H9 (cell line): ENCODE measurements around the gene STK32C. TPM values are rescaled to one million over a fixed set of nuclear protein-coding genes. Genes with fewer than 3 reads are reported as not detected.

Source experiments
- DNase-seq: peaks from one replicate; pipeline ENCODE4 v3.0.0-alpha.2; 2017
- H2AFZ ChIP-seq: one replicate; pipeline ENCODE4 v1.6.1; 2013; ENCODE audit warnings: mild to moderate bottlenecking, low read length, control low read depth, moderate library complexity
- H2AK5ac ChIP-seq: 2 replicates; pipeline ENCODE4 v1.6.1; 2013; ENCODE audit warnings: low read length, control low read depth, mixed read lengths; ENCODE audit not compliant: insufficient read length
- H2BK120ac ChIP-seq: one replicate; pipeline ENCODE4 v1.6.1; 2013; ENCODE audit warnings: low read depth, mild to moderate bottlenecking, low read length, control low read depth, inconsistent platforms; ENCODE audit not compliant: poor library complexity, severe bottlenecking
- H2BK12ac ChIP-seq: 2 replicates; pipeline ENCODE4 v1.6.1; 2013; ENCODE audit warnings: low read length, control low read depth, mixed read lengths, low read depth; ENCODE audit not compliant: insufficient read length
- H2BK15ac ChIP-seq: 2 replicates; pipeline ENCODE4 v1.6.1; 2013; ENCODE audit warnings: low read depth, low read length, control low read depth
- H2BK20ac ChIP-seq: one replicate; pipeline ENCODE4 v1.6.1; 2013; ENCODE audit warnings: low read depth, mild to moderate bottlenecking, low read length, control low read depth, inconsistent platforms; ENCODE audit not compliant: poor library complexity, severe bottlenecking
- H2BK5ac ChIP-seq: 2 replicates; pipeline ENCODE4 v1.6.1; 2013; ENCODE audit warnings: low read length, control low read depth, mixed read lengths; ENCODE audit not compliant: insufficient read length
- H3K14ac ChIP-seq: 2 replicates; pipeline ENCODE4 v1.6.1; 2013; ENCODE audit warnings: low read length, control low read depth; ENCODE audit not compliant: insufficient read depth
- H3K18ac ChIP-seq: 2 replicates; pipeline ENCODE4 v1.6.1; 2013; ENCODE audit warnings: low read depth, mild to moderate bottlenecking, mixed read lengths, low read length, control low read depth; ENCODE audit not compliant: insufficient read length
- H3K23ac ChIP-seq: 2 replicates; pipeline ENCODE4 v1.6.1; 2013; ENCODE audit warnings: low read length, control low read depth, mixed read lengths, low read depth; ENCODE audit not compliant: insufficient read length
- H3K23me2 ChIP-seq: 2 replicates; pipeline ENCODE4 v1.6.1; 2013; ENCODE audit warnings: low read depth, mild to moderate bottlenecking, mixed read lengths, low read length, control low read depth; ENCODE audit not compliant: insufficient read length, poor library complexity, severe bottlenecking
- H3K27ac ChIP-seq: 2 replicates; pipeline ENCODE4 v1.5.1; 2013; ENCODE audit warnings: low read length, control low read depth, mixed read lengths, low read depth; ENCODE audit not compliant: insufficient read length
- H3K27me3 ChIP-seq: 2 replicates; pipeline ENCODE4 v1.6.1; 2013; ENCODE audit warnings: low read length, control low read depth, inconsistent platforms; ENCODE audit not compliant: insufficient read depth
- H3K4ac ChIP-seq: 2 replicates; pipeline ENCODE4 v1.6.1; 2013; ENCODE audit warnings: low read depth, mild to moderate bottlenecking, control low read depth, inconsistent platforms, low read length, moderate library complexity
- H3K4me1 ChIP-seq: 2 replicates; pipeline ENCODE4 v1.6.1; 2013; ENCODE audit warnings: low read length, control low read depth, inconsistent platforms; ENCODE audit not compliant: insufficient read depth
- H3K4me2 ChIP-seq: 2 replicates; pipeline ENCODE4 v1.6.1; 2013; ENCODE audit warnings: low read length, control low read depth, mixed read lengths; ENCODE audit not compliant: insufficient read length, insufficient read depth
- H3K56ac ChIP-seq: 2 replicates; pipeline ENCODE4 v1.6.1; 2013; ENCODE audit warnings: low read depth, mild to moderate bottlenecking, mixed read lengths, low read length, control low read depth; ENCODE audit not compliant: insufficient read length
- H3K79me1 ChIP-seq: 2 replicates; pipeline ENCODE4 v1.6.1; 2013; ENCODE audit warnings: low read depth, mild to moderate bottlenecking, moderate library complexity, low read length, control low read depth, inconsistent platforms; ENCODE audit not compliant: insufficient read depth, poor library complexity, severe bottlenecking
- H3K79me2 ChIP-seq: 2 replicates; pipeline ENCODE4 v1.6.1; 2013; ENCODE audit warnings: low read length, control low read depth, inconsistent platforms; ENCODE audit not compliant: insufficient read depth
- H3K9ac ChIP-seq: 2 replicates; pipeline ENCODE4 v1.6.1; 2013; ENCODE audit warnings: low read length, control low read depth, mixed read lengths; ENCODE audit not compliant: insufficient read length; ENCODE audit errors: extremely low read depth
- H3K9me3 ChIP-seq: one replicate; pipeline ENCODE4 v1.6.1; 2013; ENCODE audit warnings: low read depth, low read length, inconsistent platforms; ENCODE audit not compliant: control insufficient read depth
- H3T11ph ChIP-seq: one replicate; pipeline ENCODE4 v1.6.1; 2013; ENCODE audit warnings: mild to moderate bottlenecking, low read length, control low read depth, inconsistent platforms
- H4K20me1 ChIP-seq: one replicate; pipeline ENCODE4 v1.6.1; 2013; ENCODE audit not compliant: control insufficient read depth, insufficient read length, insufficient read depth
- H4K5ac ChIP-seq: 2 replicates; pipeline ENCODE4 v1.6.1; 2013; ENCODE audit warnings: low read depth, mild to moderate bottlenecking, mixed read lengths, low read length, control low read depth; ENCODE audit not compliant: insufficient read length
- H4K8ac ChIP-seq: replicated peaks from 2 replicates; pipeline ENCODE4 v1.6.1; 2013; ENCODE audit warnings: low read length, control low read depth, mixed read lengths, low read depth; ENCODE audit not compliant: insufficient read length
- H4K91ac ChIP-seq: 2 replicates; pipeline ENCODE4 v1.6.1; 2013; ENCODE audit warnings: low read depth, mild to moderate bottlenecking, moderate library complexity, mixed read lengths, low read length, control low read depth; ENCODE audit not compliant: insufficient read length
- H3K27ac Mint-ChIP-seq, 3 experiments: 2 replicates in 2 of 3; 3 replicates in 1 of 3; pipeline ENCODE4 v1.8.0; 2020 to 2021; ENCODE audit warnings: mixed read lengths in 3 of 3, mild to moderate bottlenecking in 1 of 3, moderate library complexity in 1 of 3
- H3K27me3 Mint-ChIP-seq: 2 replicates; pipeline ENCODE4 v1.8.0; 2021; ENCODE audit warnings: low read depth, mild to moderate bottlenecking, moderate library complexity, mixed read lengths
- H3K36me3 Mint-ChIP-seq, 3 experiments: 2 replicates in 2 of 3; 3 replicates in 1 of 3; pipeline ENCODE4 v1.8.0; 2020 to 2021; ENCODE audit warnings: low read depth in 3 of 3, mixed read lengths in 3 of 3; ENCODE audit not compliant: insufficient read depth in 1 of 3
- H3K4me1 Mint-ChIP-seq, 2 experiments: 2 replicates each; pipeline ENCODE4 v1.8.0; 2020; ENCODE audit warnings: mixed read lengths in 2 of 2
- H3K4me3 Mint-ChIP-seq, 2 experiments: 2 replicates in 1 of 2; 3 replicates in 1 of 2; pipeline ENCODE4 v1.8.0; 2020 to 2021; ENCODE audit warnings: mild to moderate bottlenecking in 2 of 2, mixed read lengths in 2 of 2, moderate library complexity in 1 of 2
- H3K9me3 Mint-ChIP-seq, 2 experiments: 2 replicates in 1 of 2; 3 replicates in 1 of 2; pipeline ENCODE4 v1.8.0; 2020; ENCODE audit warnings: mild to moderate bottlenecking in 2 of 2, mixed read lengths in 2 of 2, moderate library complexity in 1 of 2
- WGBS: extraction: QIAGEN DNeasy Blood & Tissue Kit; methylation state at CpG from one replicate; pipeline ENCODE4 v1.1.7; 2013; ENCODE audit warnings: missing lambda C conversion rate, low lambda C conversion rate, mixed read lengths; ENCODE audit not compliant: insufficient read length; ENCODE audit errors: extremely low coverage; 5-methylcytosine and 5-hydroxymethylcytosine counted together
- total RNA-seq: library from RNA; stranded (reverse); gene quantifications from 2 replicates; pipeline ENCODE4 v1.2.1, GENCODE V29; 2021
- TF ChIP-seq, protein P1 (sequence below): fragments of 200-600 bp; sonication (generic); conservative IDR thresholded peaks from 3 replicates; pipeline ENCODE4 v1.8.0; 2021; ENCODE audit warnings: antibody characterized with exemption, mild to moderate bottlenecking

Gene STK32C
- total RNA-seq, 1 experiment from 2014 or later, result 11.3 TPM

DNA sequence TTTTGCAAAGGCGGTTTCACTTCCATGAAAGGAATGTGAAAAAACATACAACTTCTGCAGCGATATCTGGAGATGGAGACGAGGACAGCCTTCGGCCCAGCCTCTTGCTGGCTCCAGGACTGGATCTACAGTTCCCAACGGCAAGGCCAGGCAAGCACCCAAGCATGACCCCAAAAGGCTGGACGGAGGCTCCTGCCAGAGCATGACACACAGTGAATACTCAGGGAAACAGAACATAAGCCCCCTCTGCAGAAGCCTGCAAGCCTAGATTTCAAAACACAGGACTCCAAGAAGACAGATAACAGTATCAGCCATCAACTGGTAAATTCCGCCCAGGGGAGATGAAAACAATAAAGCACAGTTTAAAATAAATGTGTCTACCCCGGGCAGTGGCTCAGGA lies 21.0 kb upstream of the STK32C start:
- Mint-ChIP-seq H3K27me3 (peaks cover 10% of the 10 kb centered on the region), H3K9me3 (peaks cover 0 to 2% of the 10 kb centered on the region in 2 experiments; a peak in 2 of 5 replicates), H3K4me3 (0 out of 5 replicates have a peak overlapping the region, but pooled peaks of 1 of the 2 experiments have one; percentile 14), H3K36me3 (peaks cover 30 to 57% (median 38%) of the 10 kb centered on the region in 3 experiments), H3K4me1 (peaks cover 33 to 37% of the 10 kb centered on the region in 2 experiments), H3K27ac (peak overlapping the region in 1 of 3 experiments; percentile 49; a peak in 1 of 7 replicates)
- Histone ChIP-seq H3K14ac (no peak overlapping the region), H3K79me1 (peaks cover 3% of the 10 kb centered on the region), H4K20me1 (peaks cover 4% of the 10 kb centered on the region), H2AFZ (no peak overlapping the region), H3T11ph (no peak overlapping the region), H2AK5ac (no peak overlapping the region), H4K5ac (no peak overlapping the region), H2BK5ac (no peak overlapping the region), H3K9me3 (no peaks in the 10 kb centered on the region), H3K23me2 (peaks cover 11% of the 10 kb centered on the region), H3K27me3 (no peaks in the 10 kb centered on the region), H2BK120ac (no peak overlapping the region), H3K4me1 (peaks cover 7% of the 10 kb centered on the region; the same call in 1 of the 2 replicates), H4K8ac (no peak overlapping the region), H3K56ac (no peak overlapping the region), H3K27ac (no peak overlapping the region), H2BK15ac (no peak overlapping the region), H3K4ac (no peak overlapping the region), H3K4me2 (no peak overlapping the region), H3K23ac (no peak overlapping the region), H3K79me2 (peaks cover 11% of the 10 kb centered on the region), H3K18ac (no peak overlapping the region), H2BK12ac (no peak overlapping the region), H4K91ac (no peak overlapping the region), H3K9ac (no peak overlapping the region), H2BK20ac (no peak overlapping the region)
- no peak for DNase-seq
- TF ChIP-seq, protein P1, sequence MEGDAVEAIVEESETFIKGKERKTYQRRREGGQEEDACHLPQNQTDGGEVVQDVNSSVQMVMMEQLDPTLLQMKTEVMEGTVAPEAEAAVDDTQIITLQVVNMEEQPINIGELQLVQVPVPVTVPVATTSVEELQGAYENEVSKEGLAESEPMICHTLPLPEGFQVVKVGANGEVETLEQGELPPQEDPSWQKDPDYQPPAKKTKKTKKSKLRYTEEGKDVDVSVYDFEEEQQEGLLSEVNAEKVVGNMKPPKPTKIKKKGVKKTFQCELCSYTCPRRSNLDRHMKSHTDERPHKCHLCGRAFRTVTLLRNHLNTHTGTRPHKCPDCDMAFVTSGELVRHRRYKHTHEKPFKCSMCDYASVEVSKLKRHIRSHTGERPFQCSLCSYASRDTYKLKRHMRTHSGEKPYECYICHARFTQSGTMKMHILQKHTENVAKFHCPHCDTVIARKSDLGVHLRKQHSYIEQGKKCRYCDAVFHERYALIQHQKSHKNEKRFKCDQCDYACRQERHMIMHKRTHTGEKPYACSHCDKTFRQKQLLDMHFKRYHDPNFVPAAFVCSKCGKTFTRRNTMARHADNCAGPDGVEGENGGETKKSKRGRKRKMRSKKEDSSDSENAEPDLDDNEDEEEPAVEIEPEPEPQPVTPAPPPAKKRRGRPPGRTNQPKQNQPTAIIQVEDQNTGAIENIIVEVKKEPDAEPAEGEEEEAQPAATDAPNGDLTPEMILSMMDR, result no peak
- WGBS, result no CpG with 5 or more reads among the region's 8 CpGs
